GM12874 (cell line): ENCODE results near the gene PLEKHA5.

Source experiments
- TF ChIP-seq, protein P1 (sequence below): IDR thresholded peaks from 2 replicates; pipeline ENCODE4 v1.5.1; 2011; ENCODE audit warnings: low read depth, mild to moderate bottlenecking, control low read depth, low read length, moderate library complexity; ENCODE audit not compliant: insufficient read depth

PLEKHA5 gene

DNA sequence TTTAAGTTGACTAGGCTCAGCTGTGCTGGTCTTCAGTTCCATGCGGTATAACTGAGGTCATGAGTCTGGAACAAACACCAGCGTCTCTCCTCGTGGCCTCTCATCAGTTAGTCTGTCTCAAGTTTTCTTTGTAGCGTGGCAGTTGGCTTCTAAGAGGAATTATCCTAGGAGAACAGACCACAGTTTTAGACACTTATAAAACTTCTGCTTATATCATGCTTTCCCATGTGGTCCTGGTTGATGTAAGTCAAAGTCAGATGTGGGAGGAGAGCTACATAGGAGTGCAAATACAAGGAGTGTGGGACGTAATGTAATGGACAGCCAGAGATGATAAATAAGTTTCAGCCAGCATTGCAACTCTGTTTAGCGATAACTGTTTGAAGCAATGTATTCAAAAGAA is 14.8 kb downstream of the PLEKHA5 start:
- TF ChIP-seq, protein P1, sequence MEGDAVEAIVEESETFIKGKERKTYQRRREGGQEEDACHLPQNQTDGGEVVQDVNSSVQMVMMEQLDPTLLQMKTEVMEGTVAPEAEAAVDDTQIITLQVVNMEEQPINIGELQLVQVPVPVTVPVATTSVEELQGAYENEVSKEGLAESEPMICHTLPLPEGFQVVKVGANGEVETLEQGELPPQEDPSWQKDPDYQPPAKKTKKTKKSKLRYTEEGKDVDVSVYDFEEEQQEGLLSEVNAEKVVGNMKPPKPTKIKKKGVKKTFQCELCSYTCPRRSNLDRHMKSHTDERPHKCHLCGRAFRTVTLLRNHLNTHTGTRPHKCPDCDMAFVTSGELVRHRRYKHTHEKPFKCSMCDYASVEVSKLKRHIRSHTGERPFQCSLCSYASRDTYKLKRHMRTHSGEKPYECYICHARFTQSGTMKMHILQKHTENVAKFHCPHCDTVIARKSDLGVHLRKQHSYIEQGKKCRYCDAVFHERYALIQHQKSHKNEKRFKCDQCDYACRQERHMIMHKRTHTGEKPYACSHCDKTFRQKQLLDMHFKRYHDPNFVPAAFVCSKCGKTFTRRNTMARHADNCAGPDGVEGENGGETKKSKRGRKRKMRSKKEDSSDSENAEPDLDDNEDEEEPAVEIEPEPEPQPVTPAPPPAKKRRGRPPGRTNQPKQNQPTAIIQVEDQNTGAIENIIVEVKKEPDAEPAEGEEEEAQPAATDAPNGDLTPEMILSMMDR, result no peak

DNA sequence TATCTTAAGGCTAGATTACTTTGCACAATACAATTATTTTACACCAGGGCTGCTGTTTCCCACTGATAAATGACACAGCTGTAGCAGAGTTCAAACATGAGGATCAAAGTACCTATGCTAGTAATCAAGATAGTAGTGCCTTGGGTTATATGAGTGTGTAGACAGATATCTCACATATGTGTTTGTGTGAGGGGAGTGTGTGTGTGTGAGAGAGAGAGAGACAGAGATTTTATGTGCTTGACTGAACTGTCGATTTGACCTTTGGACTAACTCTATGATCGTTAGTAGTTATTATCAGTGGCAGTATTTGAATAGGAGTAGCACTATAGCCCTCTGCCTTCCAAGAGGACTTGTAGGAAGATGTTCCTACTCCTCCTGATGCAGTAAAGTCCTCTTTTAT is 15.5 kb downstream of the PLEKHA5 start:
- TF ChIP-seq, protein P1, result no peak

DNA sequence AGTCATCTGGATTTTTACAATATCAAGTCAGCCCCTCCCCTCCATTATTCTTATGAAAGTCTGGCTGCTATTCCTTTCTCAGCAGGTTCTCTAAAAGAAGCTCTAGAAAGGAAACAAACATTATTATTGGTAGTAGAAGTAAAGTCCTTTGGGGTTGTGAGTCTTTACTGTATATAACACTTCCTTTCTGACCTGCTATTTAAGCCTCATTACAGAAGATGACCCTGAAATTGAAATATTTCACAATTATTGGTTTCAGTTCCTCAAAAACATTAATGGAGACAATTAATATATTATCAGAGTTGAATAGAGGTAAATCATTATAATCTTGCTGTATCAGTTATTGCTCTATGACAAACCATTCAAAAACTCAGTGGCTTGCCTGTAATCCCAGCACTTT is 19.3 kb downstream of the PLEKHA5 start:
- TF ChIP-seq, protein P1, result no peak

DNA sequence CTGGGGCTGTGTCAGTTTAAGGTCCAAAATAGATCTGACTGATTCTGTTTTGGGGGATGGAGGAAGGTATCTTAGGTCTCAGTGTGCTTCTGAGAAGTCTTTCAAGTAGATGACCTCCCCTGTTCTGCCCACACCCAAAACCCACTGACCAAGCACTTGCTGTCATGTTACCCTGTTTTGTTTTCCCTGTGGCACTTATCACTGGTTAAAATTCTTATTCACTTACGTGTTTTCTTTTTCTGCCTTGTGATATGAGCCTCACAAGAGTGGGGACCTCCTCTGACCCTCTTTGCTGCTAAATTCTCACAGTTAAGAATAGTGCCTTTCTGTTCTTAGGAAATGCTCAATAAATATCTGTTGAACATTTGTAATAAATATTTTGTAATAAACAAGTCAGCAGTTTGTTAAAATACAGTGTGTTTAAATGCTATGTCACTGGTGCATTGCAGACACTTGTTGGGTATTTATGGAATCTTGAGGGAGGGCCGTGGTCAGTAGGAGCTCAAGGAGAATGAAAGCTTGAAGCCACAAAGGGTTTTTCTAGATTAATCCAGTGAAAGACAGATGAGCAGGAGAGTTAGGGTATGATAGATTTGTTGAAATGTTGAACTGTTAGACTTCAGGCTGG is 20.9 kb downstream of the PLEKHA5 start:
- TF ChIP-seq, protein P1, result no peak

DNA sequence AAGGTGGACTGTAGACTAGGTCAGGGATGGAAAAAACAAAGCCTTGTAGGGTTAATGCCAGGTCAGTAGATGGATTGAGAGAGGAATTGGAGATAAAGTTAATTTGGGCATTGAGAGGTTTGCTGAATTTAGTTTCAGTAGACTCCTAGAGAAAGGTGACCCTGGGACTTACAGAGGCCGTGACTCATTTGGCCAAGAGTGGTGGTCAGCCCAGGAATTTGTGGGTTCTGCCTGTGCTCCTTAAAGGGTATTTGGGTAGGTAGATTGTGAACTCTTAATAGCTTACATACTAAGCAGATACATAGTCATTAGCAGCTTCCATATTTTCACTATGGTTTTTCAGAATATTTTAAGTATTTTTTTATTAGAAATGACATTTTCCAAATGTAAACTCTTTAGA is 21.8 kb downstream of the PLEKHA5 start:
- TF ChIP-seq, protein P1, result no peak

DNA sequence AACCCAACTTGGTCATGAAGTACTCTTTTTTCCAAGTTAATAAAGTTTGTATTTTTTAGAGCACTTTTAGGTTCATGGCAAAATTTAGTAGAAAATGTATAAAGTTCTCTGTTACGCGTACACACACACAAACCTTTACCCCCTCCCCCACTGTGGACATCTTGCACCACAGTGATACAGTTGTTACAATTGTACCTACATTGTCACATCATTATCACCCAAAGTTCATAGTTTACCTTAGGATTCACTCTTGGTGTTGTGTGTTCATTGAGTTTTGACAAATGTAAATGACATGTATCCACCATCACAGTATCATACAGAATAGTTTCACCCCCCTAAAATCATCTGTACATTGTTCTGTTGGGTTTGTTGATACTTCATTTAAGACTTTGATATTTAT is 23.9 kb downstream of the PLEKHA5 start:
- TF ChIP-seq, protein P1, result no peak

DNA sequence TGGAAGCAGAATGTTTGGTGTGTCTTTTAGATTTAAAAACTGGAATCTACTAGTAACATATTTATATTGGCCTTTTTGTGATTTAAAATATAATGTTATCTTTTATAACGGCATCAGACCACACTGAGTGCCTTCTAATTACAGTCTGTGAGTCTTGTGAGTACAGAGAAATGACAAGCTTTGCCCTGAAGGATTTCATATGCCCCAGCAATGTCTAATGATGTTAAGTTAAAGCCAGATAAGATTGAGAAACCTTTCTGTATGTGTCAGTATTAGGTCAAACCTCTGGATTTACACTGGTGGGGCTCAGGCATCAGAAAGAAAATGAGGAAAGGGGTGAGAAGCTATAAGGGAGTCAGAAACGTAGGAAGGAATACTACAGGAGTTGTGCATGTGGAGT is 25.2 kb downstream of the PLEKHA5 start:
- TF ChIP-seq, protein P1, result no peak
